Progenitor cell of endocrine pancreas (in vitro differentiated cells): Measurements from ENCODE around the gene BRME1. TPM values are rescaled to one million over a fixed set of nuclear protein-coding genes. Genes with fewer than 3 reads are reported as not detected.

Source experiments
- DNase-seq: peaks from one replicate; pipeline ENCODE4 v3.0.0; 2021; ENCODE audit warnings: low spot score; ENCODE audit not compliant: unreplicated experiment
- H3K27ac Mint-ChIP-seq: 2 replicates; pipeline ENCODE4 v1.8.0; 2021; ENCODE audit warnings: mild to moderate bottlenecking, moderate library complexity, mixed read lengths
- H3K27me3 Mint-ChIP-seq: 2 replicates; pipeline ENCODE4 v1.8.0; 2021; ENCODE audit warnings: mixed read lengths
- H3K36me3 Mint-ChIP-seq: 2 replicates; pipeline ENCODE4 v1.8.0; 2022; ENCODE audit warnings: mixed read lengths; ENCODE audit not compliant: insufficient read depth
- H3K4me1 Mint-ChIP-seq: 2 replicates; pipeline ENCODE4 v1.8.0; 2021; ENCODE audit warnings: low read depth, mixed read lengths
- H3K4me3 Mint-ChIP-seq: 2 replicates; pipeline ENCODE4 v1.8.0; 2021; ENCODE audit warnings: low read depth, mild to moderate bottlenecking, moderate library complexity, mixed read lengths
- H3K9me3 Mint-ChIP-seq: 2 replicates; pipeline ENCODE4 v1.8.0; 2021; ENCODE audit warnings: low read depth, mixed read lengths
- CTCF ChIP-seq: fragments of 200-600 bp; sonication (generic); IDR thresholded peaks from one replicate; pipeline ENCODE4 v1.5.0; 2021; ENCODE audit warnings: antibody characterized with exemption, mild to moderate bottlenecking; ENCODE audit not compliant: unreplicated experiment
- total RNA-seq: library from RNA; stranded (reverse); gene quantifications from 2 replicates; pipeline ENCODE4 v1.2.1, GENCODE V29; 2021

The BRME1 gene
- total RNA-seq, 1 donor from 2014 or later, result 6.1 TPM

DNA sequence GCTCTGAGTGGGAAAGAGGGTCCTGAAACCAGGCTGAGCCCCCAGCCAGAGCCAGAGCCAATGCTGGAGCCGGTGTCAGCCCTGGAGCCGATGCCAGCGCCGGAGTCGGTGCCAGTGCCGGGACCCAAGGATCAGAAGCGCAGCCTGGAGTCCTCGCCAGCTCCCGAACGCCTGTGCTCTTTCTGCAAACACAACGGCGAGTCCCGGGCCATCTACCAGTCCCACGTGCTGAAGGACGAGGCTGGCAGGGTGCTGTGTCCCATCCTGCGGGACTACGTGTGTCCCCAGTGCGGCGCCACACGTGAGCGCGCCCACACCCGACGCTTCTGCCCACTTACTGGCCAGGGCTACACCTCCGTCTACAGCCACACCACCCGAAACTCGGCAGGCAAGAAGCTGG, 28.6 kb downstream of the BRME1 start:
- Mint-ChIP-seq H3K36me3 (no peaks in the 10 kb centered on the region), H3K4me3 (no peak overlapping the region), H3K27ac (no peak overlapping the region), H3K27me3 (peaks cover 4% of the 10 kb centered on the region), H3K9me3 (no peaks in the 10 kb centered on the region), H3K4me1 (peaks cover 5% of the 10 kb centered on the region)
- TF ChIP-seq CTCF, result no peak
- DNase-seq, result no peak

DNA sequence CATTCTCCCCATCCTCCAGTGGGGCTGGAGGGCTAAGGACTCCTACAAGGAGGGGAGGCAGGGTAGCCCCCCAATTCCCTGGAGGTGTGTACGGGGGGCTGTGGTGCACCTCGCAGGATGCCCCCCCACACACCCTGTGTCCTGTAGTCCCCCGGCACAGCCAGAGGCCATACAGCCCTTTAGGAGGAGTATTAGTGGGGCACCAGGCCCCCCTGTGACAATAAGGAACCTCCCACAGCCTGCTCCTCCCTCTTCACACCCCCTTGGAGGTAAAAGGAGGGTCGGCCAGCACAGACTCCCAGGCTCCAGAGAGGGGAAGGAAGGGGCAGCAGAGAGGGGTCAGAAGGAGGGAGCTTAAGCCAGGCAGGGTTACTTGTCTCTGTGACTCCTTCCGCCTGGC, 29.1 kb downstream of the BRME1 start, which contains the start of gene NANOS3:
NANOS3 (plus strand) TSS at position 301 of the 400 bp plus-strand sequence. CDS start 115 bp downstream, outside the sequence.
- Mint-ChIP-seq H3K36me3 (no peaks in the 10 kb centered on the region), H3K27me3 (peaks cover 4% of the 10 kb centered on the region), H3K4me1 (peaks cover 5% of the 10 kb centered on the region), H3K4me3 (no peak within 1 kb of the TSS), H3K27ac (no peak within 1 kb of the TSS), H3K9me3 (no peaks in the 10 kb centered on the region)
- no peak for TF ChIP-seq CTCF
- no peak for DNase-seq

- peaks cover 4% of the 10 kb centered on the region for H3K27me3 Mint-ChIP-seq
- H3K36me3 Mint-ChIP-seq, result no peaks in the 10 kb centered on the region
- H3K4me3 Mint-ChIP-seq, result no peak overlapping the region
Observed at GRCh38 chr19:13875824-13876223, 30.1 kb downstream of the BRME1 start.

DNA sequence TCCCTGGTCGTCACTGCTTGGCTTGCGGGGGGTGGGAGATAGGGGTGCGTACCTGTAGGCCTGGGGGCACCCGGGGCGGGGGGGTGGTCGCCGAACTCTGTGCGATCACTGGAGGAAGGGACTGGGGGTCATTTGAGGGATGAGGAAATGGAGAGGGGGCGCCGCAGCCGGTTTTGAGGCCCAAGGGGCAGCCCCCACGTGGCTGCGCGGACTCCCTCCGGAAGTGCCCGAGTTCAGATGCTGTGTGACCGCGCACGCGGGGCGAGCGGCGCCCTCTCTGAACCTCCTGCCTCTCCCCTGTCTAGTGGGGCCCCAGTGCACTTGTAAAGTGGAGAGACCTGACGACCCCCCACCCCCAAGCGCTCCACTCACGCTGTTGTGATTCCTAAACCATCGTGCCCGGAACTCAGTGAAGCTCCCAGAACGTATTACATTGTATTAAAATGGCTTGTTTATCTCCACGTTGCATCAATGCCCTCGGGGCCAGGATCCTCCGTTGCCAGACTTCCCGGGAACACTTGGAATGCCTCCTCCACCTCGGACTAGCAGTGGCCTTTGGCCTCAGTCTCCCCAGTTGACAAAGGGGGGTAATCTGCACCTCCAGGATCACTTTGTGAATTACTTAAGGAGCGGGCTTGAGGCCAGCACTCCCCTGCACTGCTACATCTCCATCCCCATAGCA, 31.9 kb downstream of the BRME1 start:
- peaks cover 5% of the 10 kb centered on the region for H3K4me1 Mint-ChIP-seq
- H3K27me3 Mint-ChIP-seq, result peaks cover 4% of the 10 kb centered on the region
- no peaks in the 10 kb centered on the region for H3K36me3 Mint-ChIP-seq
- H3K27ac Mint-ChIP-seq, result peak overlapping the region; percentile 7
- H3K9me3 Mint-ChIP-seq, result no peaks in the 10 kb centered on the region
- TF ChIP-seq CTCF, result no peak
- no peak for DNase-seq
- peak overlapping the region; percentile 42 for H3K4me3 Mint-ChIP-seq

More at GRCh38 chr19:13875824-13876223, 30.1 kb downstream of the BRME1 start:
- Mint-ChIP-seq H3K9me3 (no peaks in the 10 kb centered on the region), H3K27ac (no peak overlapping the region), H3K4me1 (peaks cover 8% of the 10 kb centered on the region)
- DNase-seq, result no peak
- TF ChIP-seq CTCF, result no peak

- Mint-ChIP-seq H3K27ac (peak overlapping the region; percentile 37), H3K36me3 (peaks cover 2% of the 10 kb centered on the region), H3K4me1 (peaks cover 5% of the 10 kb centered on the region), H3K4me3 (peak overlapping the region; percentile 73), H3K27me3 (peaks cover 4% of the 10 kb centered on the region), H3K9me3 (no peaks in the 10 kb centered on the region)
- peak; percentile 26 for TF ChIP-seq CTCF
- DNase-seq, result no peak
Observed at GRCh38 chr19:13872695-13873389, 33.1 kb downstream of the BRME1 start.
